Endothelial cell of umbilical vein (primary cell): ENCODE measurements around the gene PRKCZ.

Source experiments
- CTCF ChIP-seq, 2 donors: IDR thresholded peaks; 1 replicate in 1 of 2; 2 replicates in 1 of 2; pipeline ENCODE4 v1.5.1; 2011; ENCODE audit warnings: low read length in 2 of 2, mild to moderate bottlenecking in 2 of 2, moderate library complexity in 2 of 2, control low read depth in 1 of 2, inconsistent platforms in 1 of 2, low read depth in 1 of 2; ENCODE audit not compliant: insufficient read depth in 1 of 2; ENCODE audit errors: extremely low read depth in 1 of 2
- EZH2 ChIP-seq: IDR thresholded peaks from 2 replicates; pipeline ENCODE4 v1.6.1; 2012; ENCODE audit warnings: borderline replicate concordance, low read depth, mild to moderate bottlenecking, moderate library complexity, low read length, inconsistent platforms; ENCODE audit not compliant: severe bottlenecking
- FOS ChIP-seq: IDR thresholded peaks from 2 replicates; pipeline ENCODE4 v1.6.1; 2011; ENCODE audit warnings: mild to moderate bottlenecking, low read length, moderate library complexity, borderline replicate concordance; ENCODE audit not compliant: insufficient read depth
- GATA2 ChIP-seq: IDR thresholded peaks from 2 replicates; pipeline ENCODE4 v1.7.0; 2011; ENCODE audit warnings: low read depth, mild to moderate bottlenecking, moderate library complexity, mixed read lengths, low read length; ENCODE audit not compliant: insufficient read length, insufficient read depth
- JUN ChIP-seq: IDR thresholded peaks from 2 replicates; pipeline ENCODE4 v1.6.1; 2011; ENCODE audit warnings: borderline replicate concordance, low read depth; ENCODE audit not compliant: insufficient read length, insufficient read depth
- MAX ChIP-seq: IDR thresholded peaks from 2 replicates; pipeline ENCODE4 v1.6.1; 2011; ENCODE audit not compliant: insufficient read depth, insufficient read length
- MYC ChIP-seq: IDR thresholded peaks from one replicate; pipeline ENCODE4 v1.6.1; 2011; ENCODE audit warnings: mild to moderate bottlenecking, low read depth, low read length
- POLR2A ChIP-seq: IDR thresholded peaks from 2 replicates; pipeline ENCODE4 v1.6.1; 2012; ENCODE audit warnings: low read depth, mild to moderate bottlenecking, control low read depth, low read length
- POLR2AphosphoS5 ChIP-seq: IDR thresholded peaks from 2 replicates; pipeline ENCODE4 v1.6.1; 2012; ENCODE audit warnings: low read depth, mild to moderate bottlenecking, control low read depth, low read length, moderate library complexity; ENCODE audit not compliant: insufficient read depth

- TF ChIP-seq CTCF (IDR thresholded peaks at IDR 0.05; ENCODE audit: extremely low read depth in 1 of 2, insufficient read depth in 1 of 2, low read depth in 1 of 2, low read length in 2 of 2) (no peak), MYC (no peak), EZH2 (no peak), POLR2A (no peak), POLR2AphosphoS5 (no peak), JUN (no peak), MAX (no peak), GATA2 (no peak), FOS (no peak)
Measured at GRCh38 chr1:2014181-2014580, 36.0 kb upstream of the PRKCZ start.
